ENCODE results near the gene MAMDC2.

Gene MAMDC2

GRCh38 chr9:70066874-70067273, 23.2 kb downstream of the MAMDC2 start:
- no peak for DNase-seq

DNA sequence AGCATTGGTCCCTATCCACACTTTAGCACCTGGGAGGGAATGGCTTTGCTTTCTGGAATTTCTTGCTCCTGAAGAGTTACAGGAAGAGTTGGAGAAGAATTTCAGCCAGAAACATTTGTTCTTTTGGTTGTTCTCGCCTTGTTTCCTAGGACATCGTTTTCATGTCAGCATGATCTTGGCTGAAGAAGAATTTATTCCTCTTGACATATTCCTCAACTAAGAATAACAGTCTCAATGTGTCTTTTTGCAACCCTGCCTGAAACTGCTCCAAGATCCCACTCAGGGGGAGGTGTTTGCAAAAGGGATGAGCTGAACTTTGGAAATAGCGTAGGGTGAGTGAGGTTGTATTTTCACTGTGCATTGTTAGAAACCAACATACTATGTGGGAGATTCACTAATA, 26.1 kb downstream of the MAMDC2 start:
- DNase-seq: no peak

GRCh38 chr9:70073193-70073592, 29.5 kb downstream of the MAMDC2 start:
- DNase-seq: no peak

- no peak for DNase-seq
Measured at GRCh38 chr9:70073756-70074155, 30.1 kb downstream of the MAMDC2 start.

DNA sequence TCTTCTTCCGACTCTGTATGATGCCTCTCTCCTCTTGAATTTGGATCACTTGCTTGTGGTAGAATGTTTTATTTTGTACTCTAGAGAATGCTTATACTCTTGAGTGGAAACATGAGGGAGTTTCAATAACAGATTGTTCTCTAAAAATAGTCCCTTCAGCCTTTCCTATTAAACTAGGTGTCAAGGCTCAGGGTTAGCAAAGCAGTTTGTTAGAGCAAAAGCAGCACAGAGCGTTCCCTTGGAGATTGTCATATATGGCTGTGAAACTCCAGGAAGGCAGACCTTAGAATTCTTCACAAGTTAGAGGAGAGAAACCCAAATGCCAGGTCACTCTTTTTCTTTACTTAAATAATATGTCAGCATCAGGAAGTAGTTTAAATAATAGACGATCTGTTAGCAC, 33.0 kb downstream of the MAMDC2 start:
- DNase-seq: no peak

GRCh38 chr9:70079417-70080037, 35.9 kb downstream of the MAMDC2 start:
- no peak for DNase-seq

GRCh38 chr9:70080481-70081119, 37.0 kb downstream of the MAMDC2 start:
- no peak for DNase-seq

DNA sequence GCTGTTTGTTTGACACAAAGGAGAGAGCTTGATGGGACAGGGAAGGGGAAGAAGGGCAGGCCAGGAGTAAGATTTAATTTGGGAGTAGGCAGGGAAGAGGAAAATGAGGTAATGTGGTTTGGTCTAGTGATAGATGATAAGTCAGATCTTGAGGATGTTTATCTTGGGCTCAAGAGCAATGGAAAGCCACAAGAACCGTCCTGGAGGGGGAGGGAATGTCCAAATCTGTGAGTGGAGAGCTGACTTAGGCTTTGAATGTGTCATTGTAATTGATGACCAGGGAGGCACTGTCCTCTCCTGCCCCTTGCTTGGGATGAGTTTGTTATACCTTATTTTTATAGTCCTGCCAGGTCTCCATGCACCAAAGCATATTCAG, 37.5 kb downstream of the MAMDC2 start:
- no peak for DNase-seq

DNA sequence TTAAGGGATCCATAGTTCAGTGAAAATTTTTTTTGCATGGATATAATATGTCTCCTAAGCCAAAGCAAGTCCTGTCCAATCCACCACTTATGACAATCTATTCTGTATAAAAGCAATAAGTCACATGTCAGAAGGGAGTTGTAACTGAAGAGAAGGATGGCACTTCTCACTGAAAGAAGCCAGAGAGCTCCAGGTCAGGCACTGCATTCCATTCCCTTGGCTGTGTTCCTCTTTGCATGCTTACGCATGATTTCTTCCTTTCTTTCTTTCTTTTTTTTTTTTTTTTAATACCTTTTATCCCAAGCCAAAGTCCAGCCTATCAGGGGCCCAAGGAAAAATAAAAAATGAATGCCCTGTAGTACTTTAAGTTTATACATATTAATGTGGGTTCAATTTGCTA, 39.8 kb downstream of the MAMDC2 start:
- no peak for DNase-seq

DNA sequence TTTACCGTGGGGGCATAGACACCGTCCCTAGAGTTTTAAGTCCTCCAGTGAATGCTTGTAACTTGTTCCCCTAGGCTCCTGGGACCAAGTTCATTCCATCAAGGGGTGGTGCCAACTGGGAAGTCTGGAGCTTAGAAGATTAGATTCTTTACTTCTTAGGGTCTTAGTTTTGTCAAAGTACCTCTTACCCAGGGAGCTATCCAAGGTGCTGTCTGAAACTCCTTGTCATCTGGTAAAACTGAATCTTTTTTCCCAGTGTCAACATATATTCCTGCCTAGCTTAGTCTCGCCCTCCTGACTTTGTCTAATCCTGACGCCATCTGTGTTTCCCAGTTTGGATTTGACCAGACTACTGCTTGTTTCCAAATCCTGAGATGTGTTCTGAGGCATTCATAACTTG, 41.6 kb downstream of the MAMDC2 start:
- no peak for DNase-seq

- DNase-seq: no peak
Measured at GRCh38 chr9:70091103-70091502, 47.5 kb downstream of the MAMDC2 start.

- DNase-seq: no peak
Measured at GRCh38 chr9:70091572-70091971, 47.9 kb downstream of the MAMDC2 start.

- DNase-seq: no peak
Measured at GRCh38 chr9:70092190-70092589, 48.5 kb downstream of the MAMDC2 start.

DNA sequence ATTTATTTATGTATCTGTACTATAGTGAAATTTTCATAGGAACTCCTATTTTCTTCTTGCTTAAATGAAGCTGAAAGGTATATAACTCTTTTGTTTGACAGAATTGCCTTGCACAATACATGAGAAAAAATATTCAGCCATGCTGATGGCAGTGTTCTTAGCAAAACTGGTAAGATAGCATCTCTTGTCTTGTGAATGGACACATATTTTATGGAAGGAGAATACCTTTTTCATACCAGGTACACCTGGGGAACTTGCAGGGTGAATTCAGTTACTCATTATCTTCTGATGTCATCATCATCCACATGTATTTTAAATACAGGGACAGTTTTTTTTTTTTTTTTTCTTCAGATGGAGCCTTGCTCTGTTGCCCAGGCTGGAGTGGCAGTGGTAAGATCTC, 49.4 kb downstream of the MAMDC2 start:
- no peak for DNase-seq

DNA sequence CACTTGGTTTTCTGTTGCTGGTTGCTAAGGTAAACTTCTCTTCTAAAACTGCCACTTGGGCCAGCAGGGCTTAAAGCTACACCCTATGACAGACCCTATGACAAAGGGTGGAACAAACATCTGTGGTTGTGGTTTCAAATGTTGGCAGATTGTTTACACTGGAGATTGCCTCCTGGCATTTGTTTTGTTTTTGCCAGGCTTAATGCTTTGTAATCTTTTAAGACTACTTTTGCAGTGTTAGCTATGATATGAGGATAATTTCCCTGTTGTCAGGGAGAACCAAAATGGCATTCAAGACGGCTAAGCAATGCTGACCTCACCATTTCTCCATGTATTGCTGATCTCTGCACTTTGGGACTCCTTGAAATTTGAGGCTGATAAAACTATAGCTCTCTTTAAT, 50.3 kb downstream of the MAMDC2 start:
- no peak for DNase-seq

DNA sequence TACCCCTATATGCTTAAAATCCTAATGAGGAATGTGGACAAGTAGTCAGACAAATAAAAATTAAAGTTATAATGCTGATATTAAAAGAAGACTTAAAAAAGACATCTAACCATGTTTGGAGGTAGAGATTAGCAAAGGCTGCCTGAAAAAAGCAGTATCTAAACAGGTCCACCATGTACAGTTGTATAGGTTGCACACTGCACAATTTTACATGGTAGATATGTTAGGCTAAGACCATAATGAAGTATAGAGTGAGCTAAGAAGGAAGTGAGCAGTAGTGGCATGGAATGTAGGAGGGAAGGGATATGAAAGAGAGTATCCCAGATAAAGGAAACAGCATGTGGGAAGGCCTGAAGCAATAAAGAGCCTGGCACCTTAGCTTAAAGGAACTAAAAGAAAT, 51.1 kb downstream of the MAMDC2 start:
- no peak for DNase-seq

- DNase-seq: no peak
Measured at GRCh38 chr9:70097187-70097586, 53.5 kb downstream of the MAMDC2 start.

GRCh38 chr9:70100362-70100761, 56.7 kb downstream of the MAMDC2 start:
- DNase-seq: no peak

DNA sequence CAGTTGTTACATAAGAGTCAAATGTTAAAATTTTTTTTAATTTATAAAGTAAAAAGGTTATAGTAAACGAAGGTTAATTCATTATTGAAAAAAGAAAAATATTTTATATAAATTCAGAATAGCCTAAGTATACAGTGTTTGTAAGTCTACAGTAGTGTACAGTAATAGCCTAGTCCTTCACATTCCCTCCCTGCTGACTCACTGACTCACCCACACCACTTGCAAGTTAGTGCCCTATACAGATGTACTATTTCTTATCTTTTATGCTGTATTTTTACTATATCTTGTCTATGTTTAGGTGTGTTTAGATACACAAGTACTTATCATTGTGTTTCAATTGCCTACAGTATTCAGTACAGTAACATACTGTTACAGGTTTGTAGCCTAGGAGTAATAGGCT, 57.6 kb downstream of the MAMDC2 start:
- DNase-seq: no peak

- DNase-seq: no peak
Measured at GRCh38 chr9:70105147-70105546, 61.5 kb downstream of the MAMDC2 start.

DNA sequence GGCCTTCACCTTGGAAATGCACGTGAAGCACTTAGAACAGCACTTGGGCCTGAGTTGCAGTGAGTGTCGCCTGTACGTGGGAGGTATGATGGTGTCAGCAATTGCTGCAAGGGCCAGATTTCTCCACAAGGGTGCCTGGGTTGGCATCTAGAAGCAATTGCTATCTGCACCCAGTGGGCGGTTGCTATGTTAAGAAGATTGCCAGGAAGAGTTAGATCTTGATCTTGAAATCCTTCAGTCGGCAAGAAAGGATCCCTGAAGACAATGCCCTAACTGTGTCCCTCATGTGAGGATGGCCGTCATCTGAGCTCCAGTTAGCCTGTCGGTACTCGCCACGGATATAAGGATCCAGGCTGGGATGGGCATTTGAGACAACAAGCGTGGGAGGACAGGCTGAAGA, 62.9 kb downstream of the MAMDC2 start:
- no peak for DNase-seq

- no peak for DNase-seq
Measured at GRCh38 chr9:70107558-70107957, 63.9 kb downstream of the MAMDC2 start.

DNA sequence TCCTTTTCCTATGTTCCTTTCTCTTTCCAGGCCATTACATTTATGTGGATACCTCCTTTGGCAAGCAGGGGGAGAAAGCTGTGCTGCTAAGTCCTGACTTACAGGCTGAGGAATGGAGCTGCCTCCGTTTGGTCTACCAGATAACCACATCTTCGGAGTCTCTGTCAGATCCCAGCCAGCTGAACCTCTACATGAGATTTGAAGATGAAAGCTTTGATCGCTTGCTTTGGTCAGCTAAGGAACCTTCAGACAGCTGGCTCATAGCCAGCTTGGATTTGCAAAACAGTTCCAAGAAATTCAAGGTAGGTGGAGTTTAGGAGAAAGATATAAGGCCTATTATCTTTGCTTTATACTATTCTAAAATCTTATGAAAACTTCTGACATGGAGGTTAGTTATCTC, 64.5 kb downstream of the MAMDC2 start:
- DNase-seq: no peak

- DNase-seq: no peak
Measured at GRCh38 chr9:70110194-70111041, 66.8 kb downstream of the MAMDC2 start.
